GM18861 (cell line): ENCODE results near the gene OPCML.

Source experiments
- ATAC-seq: cut with Tn5 transposase; IDR thresholded peaks from one replicate; pipeline ENCODE4 v1.9.1; 2021; ENCODE audit not compliant: unreplicated experiment

Gene OPCML

DNA sequence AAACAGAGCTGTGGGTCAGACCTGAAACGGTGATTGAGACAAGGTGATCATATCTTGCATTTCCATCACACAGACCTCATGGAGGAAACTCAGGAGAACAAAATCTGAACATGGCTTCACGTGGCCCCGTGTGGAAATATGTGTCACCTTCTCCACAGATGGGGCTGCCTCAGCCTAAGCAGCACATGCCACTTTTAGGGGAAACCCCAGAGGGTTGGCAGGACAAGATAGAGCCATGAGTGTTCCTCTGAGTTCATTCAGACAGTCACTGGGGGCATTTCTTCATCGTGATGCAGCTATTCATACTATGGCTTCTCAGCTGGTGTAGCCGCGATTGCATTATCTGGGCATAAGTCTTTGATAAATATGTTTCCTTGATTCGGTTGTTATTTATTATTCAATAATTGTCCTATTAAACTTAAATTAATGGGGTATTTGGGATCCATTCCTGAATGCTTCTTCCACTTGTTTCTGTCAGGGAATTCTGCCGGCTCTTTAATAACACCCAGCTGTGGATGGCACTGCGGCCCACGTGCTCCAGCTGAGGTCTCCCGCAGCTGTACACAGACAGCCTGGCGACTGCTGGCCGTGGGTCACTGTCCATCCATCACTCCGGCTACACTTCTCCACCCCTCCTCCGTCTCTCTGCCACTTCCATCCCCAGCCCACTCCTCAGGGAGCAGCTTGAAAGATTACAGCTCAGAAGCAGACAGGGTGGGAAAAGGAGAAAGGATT lies 485.1 kb downstream of the OPCML start:
- ATAC-seq = no peak

DNA sequence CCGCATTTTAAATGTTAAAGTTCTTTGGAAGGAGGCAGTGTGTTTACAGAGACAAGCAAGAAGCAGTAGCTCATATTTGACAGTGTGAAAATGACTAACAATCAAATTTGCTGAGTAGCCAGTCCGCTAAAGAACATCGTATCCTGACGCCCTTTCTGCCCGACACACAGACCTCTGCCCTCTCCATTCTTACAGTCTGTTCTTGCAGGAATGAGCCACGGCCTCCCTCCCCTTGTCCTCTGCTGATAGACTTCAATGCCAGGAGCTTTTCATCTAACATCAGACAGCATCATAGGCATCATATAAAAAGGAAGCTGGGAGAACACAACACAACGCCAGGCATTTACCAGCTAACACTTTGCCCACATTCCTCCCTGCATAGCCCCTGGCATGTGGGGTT lies 486.0 kb downstream of the OPCML start:
- ATAC-seq = no peak

DNA sequence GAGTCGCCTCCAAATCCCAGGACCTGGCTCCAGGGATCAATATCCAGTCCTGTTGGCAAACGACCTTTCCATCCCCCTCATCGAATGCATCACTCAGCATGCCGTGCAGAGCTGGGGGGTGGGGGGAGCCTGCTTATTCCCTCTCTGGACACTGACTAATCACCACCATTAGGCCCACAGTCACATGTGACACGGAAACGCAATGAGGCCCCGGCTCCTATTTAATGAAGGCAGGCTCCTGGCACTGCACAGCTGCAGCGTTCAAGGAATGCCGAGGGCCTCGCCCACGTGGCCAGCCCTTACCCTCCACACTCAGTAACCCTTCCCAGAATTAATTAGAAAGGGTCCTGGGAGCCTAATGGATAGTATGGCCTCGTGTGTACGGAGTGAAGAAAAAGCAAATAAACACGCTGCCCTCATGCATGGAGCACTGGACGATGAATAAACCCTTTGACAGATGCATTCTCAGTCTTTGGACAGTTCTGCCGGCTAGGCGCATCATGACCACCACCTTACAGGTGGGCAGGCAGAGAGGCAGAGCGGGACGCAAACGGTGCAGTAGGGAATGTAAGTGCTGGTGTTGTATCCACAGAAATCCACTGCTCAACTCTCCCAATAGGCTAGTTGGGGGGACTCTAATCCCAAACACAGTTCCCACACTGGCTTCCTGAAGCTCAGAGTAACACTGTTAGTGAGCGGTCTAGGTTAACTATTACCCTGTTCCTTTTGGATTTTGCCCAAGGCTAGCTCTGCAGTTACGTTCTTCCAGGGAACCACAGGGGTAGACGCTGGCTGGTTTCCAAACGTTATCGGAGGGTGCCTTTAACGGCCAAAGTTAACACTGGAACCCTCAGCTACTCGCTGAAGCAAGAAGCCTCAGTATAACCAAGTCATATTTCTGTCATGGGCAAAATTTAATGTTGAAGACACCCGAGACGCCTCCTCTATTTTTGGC lies 490.1 kb downstream of the OPCML start:
- no peak for ATAC-seq

DNA sequence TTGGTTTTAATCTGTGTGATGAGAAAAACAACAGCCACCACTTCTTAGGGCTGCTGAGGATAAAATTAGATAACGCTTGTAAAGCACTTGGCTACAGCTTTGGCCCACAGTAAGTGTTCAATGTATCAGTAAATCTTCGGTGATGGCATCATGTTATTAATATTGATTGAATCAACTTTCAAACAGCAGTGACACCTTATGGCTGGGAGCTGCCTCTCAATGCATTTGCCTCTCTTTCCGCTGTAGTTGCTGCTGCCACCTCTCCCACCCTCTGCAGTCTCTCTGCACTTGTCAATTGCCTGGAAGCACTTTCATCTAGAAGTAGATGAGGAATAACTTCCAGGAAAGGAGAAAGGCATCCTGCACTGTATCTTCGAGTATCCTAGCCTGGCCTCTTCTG lies 491.1 kb downstream of the OPCML start:
- no peak for ATAC-seq

DNA sequence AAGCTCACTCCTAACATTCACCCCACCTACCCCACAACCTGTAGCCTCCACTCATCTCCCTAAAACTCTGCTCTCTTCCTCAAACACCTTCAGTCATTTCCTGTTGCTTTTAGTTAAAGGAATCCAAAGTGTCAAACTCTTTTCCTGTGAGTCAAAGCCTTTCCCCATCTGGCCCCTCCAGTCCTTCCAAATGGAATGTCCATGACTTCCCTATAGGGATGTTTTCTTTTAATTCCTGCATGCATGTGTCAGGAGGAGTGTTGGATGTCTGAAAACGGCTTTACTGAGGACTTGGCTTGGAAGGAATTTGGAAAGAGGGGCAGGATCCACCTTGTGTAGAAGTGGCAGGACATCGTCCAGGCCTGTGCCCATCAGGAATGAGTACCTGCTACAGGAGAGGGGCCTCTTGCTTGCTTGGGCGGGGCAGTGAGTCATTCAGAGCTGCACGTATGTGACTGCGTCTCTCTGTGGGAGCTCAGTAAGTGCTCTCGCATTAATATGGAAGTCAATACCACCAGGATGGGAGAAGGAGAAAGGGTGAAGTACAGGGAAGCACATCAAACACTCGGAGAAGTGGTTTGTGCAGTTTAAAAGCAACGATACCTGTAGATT lies 491.9 kb downstream of the OPCML start:
- no peak for ATAC-seq

DNA sequence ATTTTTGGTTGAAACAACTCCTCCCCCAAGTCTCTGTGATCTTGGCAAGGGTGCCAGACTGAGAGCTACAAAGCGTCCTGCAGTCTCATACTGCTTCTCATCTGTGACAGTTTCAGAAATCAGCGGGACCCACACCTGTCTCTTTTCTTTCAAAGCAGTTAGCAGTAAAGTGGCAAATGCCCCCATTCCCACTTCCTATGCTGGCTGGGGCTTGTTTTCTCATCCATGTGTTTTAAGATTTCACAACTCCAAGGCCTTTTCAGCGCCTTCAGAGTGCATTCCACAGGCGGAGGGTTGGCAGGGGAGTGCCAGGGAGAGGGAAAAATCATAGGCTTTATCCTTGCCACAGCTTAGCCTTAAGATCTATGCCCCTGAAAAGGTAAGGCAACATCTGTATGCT lies 493.5 kb downstream of the OPCML start:
- no peak for ATAC-seq

DNA sequence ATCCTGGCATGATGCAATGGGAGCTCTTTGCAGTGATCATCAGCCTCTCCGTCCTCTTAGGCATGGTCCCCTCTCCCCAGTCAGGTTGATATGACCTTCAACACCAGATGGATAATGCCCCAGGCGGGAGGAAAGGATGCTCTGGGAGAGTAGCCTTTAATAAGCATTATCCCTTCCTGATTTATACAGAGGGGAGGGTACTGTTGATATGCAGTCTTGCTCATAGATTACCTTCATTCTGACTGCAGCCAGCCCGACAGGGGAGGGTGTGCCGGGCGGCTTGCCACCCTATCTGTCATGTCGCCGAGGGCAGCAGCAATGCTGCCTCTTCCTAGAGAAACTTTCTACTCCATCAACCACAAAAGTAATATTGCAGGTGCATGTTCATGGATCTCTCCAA lies 497.4 kb downstream of the OPCML start:
- no peak for ATAC-seq

DNA sequence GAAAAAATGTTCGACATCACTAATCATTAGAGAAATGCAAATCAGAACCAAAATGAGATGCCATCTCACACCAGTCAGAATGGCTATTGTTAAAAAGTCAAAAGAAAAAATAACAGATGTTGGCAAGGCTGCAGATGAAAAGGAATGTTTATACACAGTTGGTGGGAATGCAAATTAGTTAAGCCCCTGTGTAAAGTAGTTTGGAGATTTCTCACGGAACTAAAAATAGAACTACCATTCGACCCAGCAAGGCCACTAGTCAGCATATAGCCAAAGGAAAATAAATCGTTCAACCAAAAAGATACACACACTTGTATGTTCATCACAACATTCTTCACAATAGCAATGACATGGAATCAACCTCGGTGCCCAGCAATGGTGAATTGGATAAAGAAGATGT lies 503.2 kb downstream of the OPCML start:
- ATAC-seq = no peak

DNA sequence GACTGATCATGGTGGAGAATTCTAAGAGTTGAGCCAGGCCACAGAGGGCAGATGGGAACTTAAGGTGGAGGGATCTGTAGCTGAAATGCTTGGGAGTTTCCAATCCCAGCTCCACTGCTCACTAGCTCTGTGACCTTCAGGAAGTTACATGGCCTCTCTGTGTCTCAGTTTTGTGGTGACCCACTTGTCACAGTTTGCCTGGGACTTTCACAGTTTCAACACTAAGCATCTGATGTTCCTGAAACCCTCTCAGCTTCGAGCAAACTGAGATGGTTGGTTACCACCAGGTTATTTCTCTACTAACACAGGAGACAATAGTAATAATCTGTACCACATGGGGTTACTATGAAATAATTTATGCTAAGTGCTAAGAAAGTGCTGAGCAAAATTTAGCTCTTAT lies 505.3 kb downstream of the OPCML start:
- ATAC-seq = no peak

DNA sequence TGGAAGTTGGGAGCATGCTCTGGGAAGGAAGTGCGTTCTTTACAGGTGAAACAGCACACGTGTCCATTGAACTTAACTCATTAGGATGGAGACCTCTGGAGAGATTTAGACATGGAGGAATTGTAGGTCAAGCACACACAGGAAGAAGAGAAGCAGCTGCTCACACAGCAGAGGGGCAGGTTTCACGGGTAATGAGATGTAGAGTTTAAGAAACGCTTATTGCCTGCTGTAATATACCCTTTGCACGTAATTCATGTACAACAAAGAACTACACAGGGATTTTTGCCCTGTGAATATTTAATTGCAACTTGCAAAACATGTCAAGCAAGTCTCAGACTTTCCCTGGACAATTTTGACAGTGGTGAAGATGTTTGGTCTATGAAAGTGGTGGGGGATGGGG lies 508.0 kb downstream of the OPCML start:
- no peak for ATAC-seq

DNA sequence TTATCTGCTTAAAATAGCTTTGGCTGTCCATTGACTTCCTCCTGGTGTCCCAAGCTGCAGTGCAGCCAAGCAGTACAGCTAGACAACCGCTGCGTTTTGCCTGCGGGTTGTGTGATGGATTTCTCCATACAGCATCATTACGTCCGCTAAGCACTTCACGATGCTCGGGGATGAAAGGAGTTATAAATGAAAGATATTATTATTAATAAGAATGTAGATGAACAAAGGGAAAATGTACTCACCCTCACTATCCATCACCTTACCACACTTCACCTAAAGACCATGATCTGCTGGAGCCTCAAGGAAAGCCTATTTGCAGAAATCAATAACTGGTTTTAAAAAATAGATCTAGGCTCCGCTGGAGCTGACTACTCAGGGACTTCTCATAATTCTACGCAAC lies 509.1 kb downstream of the OPCML start:
- ATAC-seq = no peak

DNA sequence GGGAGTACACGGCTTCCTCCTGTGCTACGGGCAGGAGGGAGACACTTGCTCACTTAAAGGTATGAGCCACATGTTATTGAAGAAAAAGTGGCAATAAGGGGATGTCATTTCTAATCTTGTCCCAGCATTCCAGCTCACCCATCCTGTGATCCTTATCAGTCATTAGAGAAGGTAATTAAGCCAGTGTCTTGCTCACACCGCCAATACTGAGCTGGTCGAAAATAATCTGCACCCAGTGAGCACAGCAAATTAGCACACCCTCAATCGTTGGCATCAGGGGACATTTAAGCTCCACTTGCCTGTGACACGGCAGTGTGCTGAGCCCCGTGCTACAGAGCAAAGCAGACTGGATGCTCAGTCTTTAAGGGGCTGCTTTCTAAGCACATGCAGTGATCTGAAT lies 510.7 kb downstream of the OPCML start:
- ATAC-seq = no peak

DNA sequence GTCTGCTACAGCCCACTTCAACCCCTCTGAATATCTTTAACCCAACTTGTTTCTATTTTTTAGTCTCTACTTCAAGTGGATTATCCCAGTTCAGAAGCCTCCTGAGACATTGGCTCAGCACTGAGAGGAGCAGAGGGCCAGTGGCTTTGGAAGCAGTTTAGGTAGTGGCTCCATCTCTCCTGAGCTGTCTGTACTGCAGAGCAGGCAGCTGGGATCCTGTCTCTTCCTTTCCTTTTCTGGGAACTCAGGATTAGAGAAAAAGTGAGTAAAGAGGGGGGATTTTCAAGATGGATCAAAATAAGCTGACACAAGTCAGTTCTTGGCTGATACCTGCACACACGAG lies 512.0 kb downstream of the OPCML start:
- no peak for ATAC-seq

DNA sequence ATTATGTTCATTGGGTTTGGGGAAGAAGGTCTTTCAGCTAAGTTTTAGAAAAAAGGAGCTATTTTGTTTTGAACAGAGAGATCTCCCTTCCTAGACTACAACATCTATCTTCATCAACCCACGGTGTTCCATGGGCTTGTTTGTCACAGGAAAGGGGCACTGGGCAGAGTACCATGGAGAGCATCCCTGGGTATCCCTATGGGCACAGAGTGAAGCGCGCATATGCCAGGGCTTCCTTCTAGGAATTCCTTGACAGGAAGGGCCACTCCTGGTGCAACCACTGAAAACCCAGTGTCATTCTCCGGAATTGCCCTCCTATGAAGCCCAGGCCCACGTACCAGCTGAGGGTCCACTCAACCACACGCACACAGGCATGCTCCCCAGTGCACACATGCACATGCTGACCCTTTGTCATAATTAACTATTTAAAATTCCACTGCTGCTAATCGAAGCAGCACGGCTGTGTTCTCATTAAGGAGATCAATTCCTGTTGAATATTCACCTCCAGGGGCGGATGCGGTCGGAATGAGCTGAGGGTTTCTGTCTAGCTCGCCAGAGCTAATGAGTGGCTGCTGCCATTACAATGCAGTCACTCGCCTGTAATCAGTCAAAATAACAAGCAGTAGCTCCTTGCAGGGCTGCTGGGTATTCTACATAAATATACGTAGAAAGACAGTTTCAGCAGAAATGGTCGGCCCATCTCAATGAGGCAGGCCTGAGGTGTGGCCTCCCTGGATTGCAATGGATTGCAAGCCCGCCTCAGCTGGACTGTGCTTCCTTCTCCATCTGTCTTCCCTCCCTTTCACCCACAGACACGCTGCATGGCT lies 512.5 kb downstream of the OPCML start:
- no peak for ATAC-seq

DNA sequence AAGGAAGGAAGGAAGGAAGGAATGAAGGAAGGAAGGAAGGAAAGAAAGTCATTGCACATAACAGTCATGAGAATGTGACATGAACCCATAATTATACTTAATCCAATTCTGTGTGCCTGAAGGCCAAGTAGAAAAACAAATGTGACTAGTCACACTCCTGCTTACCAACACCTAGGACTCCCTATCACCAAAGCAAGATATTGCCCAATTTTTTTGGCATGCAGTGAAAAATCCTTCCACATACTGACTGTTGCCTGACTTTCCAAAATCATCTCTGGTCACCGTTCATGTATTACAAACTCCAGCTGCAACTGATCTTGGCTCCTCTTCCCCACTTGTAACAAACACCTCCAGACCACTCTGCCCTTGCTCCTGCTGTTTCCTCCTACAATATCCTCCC lies 516.8 kb downstream of the OPCML start:
- ATAC-seq = no peak

DNA sequence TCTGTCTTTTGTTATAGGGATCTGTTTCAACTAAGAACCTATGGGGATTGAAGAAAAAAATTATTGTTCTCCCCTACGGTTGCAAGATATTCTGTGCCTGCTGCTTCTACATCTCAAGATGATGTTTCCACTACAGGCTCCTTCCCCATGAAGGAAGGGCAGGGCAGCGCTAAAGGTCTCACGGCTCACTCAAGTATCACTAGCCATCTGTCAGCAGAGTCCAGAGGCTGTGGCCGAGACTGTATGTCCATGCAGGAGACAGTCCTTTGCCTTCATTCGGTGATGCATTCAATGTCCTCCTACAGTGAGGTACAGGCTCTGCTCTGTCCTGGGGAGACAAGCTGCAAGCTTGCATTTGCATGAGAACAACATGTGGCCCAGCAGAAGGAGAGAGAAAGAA lies 518.0 kb downstream of the OPCML start:
- no peak for ATAC-seq

DNA sequence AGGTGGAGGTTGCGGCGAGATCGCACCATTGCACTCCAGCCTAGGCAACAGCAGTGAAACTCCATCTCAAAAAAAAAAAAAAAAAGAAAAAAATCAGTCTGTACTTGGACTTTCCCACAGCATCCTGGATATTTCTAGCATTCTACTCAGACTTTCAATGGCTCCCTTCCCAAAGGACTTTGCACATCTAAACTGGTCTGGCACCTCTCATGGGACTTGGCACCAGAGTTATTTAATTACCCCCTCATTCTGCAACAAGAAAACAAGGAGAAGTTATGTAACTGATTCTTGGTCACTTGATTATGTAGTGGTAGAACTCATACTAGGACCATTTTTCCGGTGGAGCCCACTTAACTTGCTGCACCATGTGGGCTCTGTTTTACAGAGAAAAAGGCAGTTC lies 519.5 kb downstream of the OPCML start:
- no peak for ATAC-seq

DNA sequence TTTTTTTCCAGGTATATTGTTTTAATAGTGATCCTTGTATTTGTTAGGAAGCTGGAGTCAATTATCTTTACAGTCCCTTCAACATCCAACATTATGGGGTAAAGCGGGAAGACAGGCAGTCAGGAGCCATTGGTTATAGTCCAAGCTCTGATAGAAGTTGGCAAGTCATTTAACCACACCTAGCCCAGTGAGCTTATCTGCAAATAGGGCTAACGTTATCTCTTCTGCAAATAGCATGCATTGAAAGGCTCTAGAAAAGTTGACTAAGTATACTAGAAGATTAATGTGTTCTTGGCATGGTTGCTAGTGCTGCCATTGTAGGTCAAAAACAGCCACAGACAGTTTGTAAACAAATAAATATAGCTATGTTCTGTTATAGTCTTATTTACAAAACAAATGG lies 520.7 kb downstream of the OPCML start:
- no peak for ATAC-seq

DNA sequence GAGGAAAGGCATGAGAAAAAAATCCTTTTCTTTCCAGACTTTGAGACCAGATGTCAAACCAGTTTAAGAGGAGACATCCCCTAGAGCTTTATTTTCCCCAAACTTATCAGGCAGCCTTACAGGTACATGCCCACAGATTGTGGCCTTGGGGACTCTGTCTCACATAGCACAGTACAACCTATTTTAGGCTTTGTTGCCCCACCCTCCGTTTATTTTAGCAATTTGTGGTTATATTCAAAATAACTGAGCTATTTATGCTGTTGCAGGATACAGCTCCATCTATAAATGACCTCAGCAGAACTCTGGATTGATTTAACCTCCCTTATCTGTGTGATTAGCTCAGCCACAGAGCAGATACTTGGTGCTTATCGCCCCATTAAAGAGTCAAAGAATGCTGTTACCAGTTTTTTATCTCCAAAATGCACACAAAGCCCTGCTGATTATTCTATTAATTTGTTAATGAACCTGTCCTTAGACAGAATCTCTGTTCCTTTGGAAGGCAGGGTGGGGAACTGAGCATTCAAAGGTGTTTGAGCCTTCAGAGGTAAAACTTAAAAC lies 525.2 kb downstream of the OPCML start:
- no peak for ATAC-seq

DNA sequence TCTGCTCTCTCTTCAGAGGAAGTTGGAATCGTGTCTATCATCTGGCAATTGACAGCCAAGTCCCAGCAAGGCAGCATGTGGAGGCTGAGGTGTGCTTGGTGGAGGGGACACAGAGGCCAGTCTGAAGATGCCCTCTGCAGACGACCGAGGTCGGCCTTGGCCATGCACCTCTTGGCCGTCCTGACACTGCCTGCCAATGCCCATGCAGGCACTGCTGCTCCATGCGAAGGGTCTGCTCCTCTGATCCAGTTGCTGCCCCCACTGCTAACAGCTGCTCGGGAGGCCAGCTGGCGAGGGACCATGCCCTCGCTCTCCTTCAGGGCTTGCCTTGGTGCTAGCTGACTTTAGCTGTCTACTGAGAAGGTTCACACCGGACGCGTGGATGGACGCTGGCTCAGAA lies 527.9 kb downstream of the OPCML start:
- ATAC-seq = no peak

DNA sequence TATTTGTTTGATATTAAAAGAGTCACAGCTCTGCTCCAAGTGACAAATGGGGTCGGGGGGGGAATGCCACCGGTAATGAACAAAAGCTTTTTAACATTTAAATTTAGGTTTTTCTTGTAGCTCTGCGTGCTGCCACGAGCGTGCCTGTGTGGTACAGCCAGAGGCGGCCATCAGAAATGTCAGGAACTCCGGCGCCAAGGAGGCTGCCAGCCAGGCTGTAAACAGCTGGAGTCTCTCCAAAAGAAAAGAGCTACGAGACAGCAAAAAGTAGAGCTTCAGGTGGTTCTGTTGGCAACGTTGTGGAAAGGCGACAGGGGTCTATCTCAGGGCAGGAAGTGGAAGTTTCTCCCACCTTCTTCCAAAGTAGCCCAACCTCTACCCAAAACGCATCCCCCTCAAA lies 532.8 kb downstream of the OPCML start:
- no peak for ATAC-seq
